Uterus (tissue), 2 donors: ENCODE measurements around the gene SORD.

Source experiments
- CTCF ChIP-seq, 4 experiments: fragments of 200-600 bp in 2 of 4; fragments of 450-650 bp in 2 of 4; sonication (generic) in 2 of 4; IDR thresholded peaks; one replicate each; pipeline ENCODE4 v1.5.1; 2016 to 2019; ENCODE audit warnings: antibody characterized with exemption in 4 of 4, mild to moderate bottlenecking in 2 of 4, moderate library complexity in 1 of 4
- POLR2A ChIP-seq, 2 donors: fragments of 450-650 bp; IDR thresholded peaks; one replicate each; pipeline ENCODE4 v1.6.1; 2016; ENCODE audit warnings: antibody characterized with exemption in 2 of 2, mild to moderate bottlenecking in 1 of 2, moderate library complexity in 1 of 2

DNA sequence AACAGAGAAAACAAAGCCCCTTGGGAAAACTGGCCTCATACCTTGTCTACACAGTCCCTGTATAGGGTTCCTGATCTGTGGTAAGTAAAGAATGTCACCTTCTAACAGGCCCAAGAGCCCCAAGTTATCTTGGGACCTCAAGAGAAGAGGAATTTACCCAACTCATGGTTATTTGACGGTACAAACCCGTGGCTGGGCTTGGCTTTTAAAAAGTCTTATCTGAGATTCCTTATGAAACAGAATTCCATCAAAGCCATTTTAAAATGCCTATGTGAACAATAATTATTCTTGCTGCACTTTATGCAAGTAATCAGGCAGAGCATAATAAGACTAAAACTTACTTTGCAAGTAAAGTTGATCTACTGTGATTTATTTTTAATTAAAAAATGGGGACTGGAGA is 13.9 kb upstream of the SORD start:
- TF ChIP-seq CTCF (IDR thresholded peaks at IDR 0.05), result no peak
- TF ChIP-seq POLR2A (IDR thresholded peaks at IDR 0.05), result no peak
